HFFc6 (cell line): ENCODE results near the gene MALT1. TPM values are rescaled to one million over a fixed set of nuclear protein-coding genes. Genes with fewer than 3 reads are reported as not detected.

Source experiments
- DNase-seq: peaks from one replicate; pipeline ENCODE4 v3.0.0-alpha.2; 2018
- H3K27ac Mint-ChIP-seq: 2 replicates; pipeline ENCODE4 v1.8.0; 2020; ENCODE audit warnings: mild to moderate bottlenecking, mixed read lengths
- H3K27me3 Mint-ChIP-seq: 2 replicates; pipeline ENCODE4 v1.8.0; 2021; ENCODE audit warnings: mild to moderate bottlenecking, moderate library complexity, mixed read lengths; ENCODE audit not compliant: insufficient read depth
- H3K36me3 Mint-ChIP-seq: 2 replicates; pipeline ENCODE4 v1.8.0; 2021; ENCODE audit warnings: low read depth, mixed read lengths
- H3K4me1 Mint-ChIP-seq: 2 replicates; pipeline ENCODE4 v1.8.0; 2020; ENCODE audit warnings: low read depth, mixed read lengths
- H3K4me3 Mint-ChIP-seq: 2 replicates; pipeline ENCODE4 v1.8.0; 2020; ENCODE audit warnings: mild to moderate bottlenecking, moderate library complexity, mixed read lengths
- H3K9me3 Mint-ChIP-seq: 2 replicates; pipeline ENCODE4 v1.8.0; 2020; ENCODE audit warnings: mild to moderate bottlenecking, mixed read lengths
- CTCF ChIP-seq: fragments of 200-600 bp; sonication (generic); IDR thresholded peaks from 2 replicates; pipeline ENCODE4 v1.5.0; 2021; ENCODE audit warnings: antibody characterized with exemption, mild to moderate bottlenecking
- total RNA-seq, 6 experiments: library from RNA; stranded (reverse); fragmentation: NEBNext Ultra II Directional; extraction: Animal tissue kit (Norgen Biotek cat#: 25700); gene quantifications; 2 replicates in 1 of 6; 3 replicates in 5 of 6; pipeline ENCODE4 v1.2.3, GENCODE V29; 2021

The MALT1 gene
- total RNA-seq, 6 experiments from 2014 or later, result 19.9 to 25.6 (median 22.4) TPM

GRCh38 chr18:58792086-58792485 lies 120.8 kb downstream of the MALT1 start:
- Mint-ChIP-seq H3K4me3 (no peak overlapping the region), H3K4me1 (peaks cover 57% of the 10 kb centered on the region), H3K27me3 (no peaks in the 10 kb centered on the region; the same call in 1 of the 2 replicates), H3K9me3 (no peaks in the 10 kb centered on the region), H3K27ac (no peak overlapping the region), H3K36me3 (peaks cover 10% of the 10 kb centered on the region; the same call in 1 of the 2 replicates)
- DNase-seq, result no peak
- no peak for TF ChIP-seq CTCF

DNA sequence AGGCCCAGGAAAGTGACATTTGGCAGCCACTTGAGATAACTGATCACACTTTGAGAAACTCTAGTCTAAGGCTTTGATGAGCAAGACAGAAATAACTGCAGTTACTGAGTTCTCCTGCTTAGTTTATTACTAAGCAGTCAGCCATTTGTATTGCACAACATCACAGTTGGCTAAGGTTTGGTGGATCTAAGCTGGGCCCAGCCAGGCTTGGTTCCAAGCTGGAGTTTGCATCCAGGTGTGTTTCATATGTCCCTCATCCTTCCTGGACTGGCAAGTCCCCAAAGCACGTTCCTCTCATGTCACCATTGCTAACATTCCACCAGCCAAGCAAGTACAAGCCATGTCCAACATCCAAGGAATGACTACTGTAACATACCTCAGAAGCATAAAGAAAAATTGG lies 122.1 kb downstream of the MALT1 start:
- no peak for TF ChIP-seq CTCF
- Mint-ChIP-seq H3K4me1 (peaks cover 44% of the 10 kb centered on the region), H3K4me3 (no peak overlapping the region; the same call in 1 of the 2 replicates), H3K27ac (peak overlapping the region; percentile 56), H3K9me3 (no peaks in the 10 kb centered on the region), H3K36me3 (peaks cover 2% of the 10 kb centered on the region; the same call in 1 of the 2 replicates), H3K27me3 (no peaks in the 10 kb centered on the region; the same call in 1 of the 2 replicates)
- DNase-seq, result peak; percentile 89

GRCh38 chr18:58796220-58796619 lies 125.0 kb downstream of the MALT1 start:
- Mint-ChIP-seq H3K27me3 (peaks cover 5% of the 10 kb centered on the region), H3K4me1 (peaks cover 22% of the 10 kb centered on the region), H3K4me3 (no peak overlapping the region), H3K9me3 (no peaks in the 10 kb centered on the region), H3K27ac (no peak overlapping the region), H3K36me3 (no peaks in the 10 kb centered on the region)
- no peak for TF ChIP-seq CTCF
- no peak for DNase-seq

- no peak for TF ChIP-seq CTCF
- H3K4me3 Mint-ChIP-seq, result no peak overlapping the region
- H3K4me1 Mint-ChIP-seq, result peaks cover 6% of the 10 kb centered on the region; the same call in 1 of the 2 replicates
- H3K9me3 Mint-ChIP-seq, result no peaks in the 10 kb centered on the region
- no peaks in the 10 kb centered on the region for H3K36me3 Mint-ChIP-seq
- DNase-seq, result no peak
- no peak overlapping the region for H3K27ac Mint-ChIP-seq
- H3K27me3 Mint-ChIP-seq, result peaks cover 5% of the 10 kb centered on the region
These were observed 129.3 kb downstream of the MALT1 start for GRCh38 chr18:58800582-58800981.

DNA sequence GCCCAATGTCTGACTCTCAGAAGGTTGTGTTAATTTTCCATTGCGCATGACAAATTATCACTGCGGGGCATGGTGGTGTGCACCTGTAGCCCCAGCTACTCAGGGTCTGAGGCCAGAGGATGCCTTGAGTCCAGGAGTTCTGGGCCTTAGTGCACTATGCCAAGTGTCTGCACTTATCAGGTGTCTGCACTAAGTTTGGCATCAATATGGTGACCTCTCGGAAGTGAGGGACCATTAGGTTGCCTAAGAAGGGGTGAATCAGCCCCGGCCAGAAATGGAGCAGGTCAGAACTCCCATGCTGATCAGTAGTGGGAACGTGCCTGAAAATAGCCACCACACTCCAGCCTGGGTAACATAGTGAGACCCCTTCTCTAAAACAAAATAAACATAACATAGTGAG lies 131.7 kb downstream of the MALT1 start:
- Mint-ChIP-seq H3K4me3 (no peak overlapping the region), H3K27ac (no peak overlapping the region), H3K4me1 (no peaks in the 10 kb centered on the region), H3K27me3 (peaks cover 6% of the 10 kb centered on the region), H3K9me3 (no peaks in the 10 kb centered on the region), H3K36me3 (no peaks in the 10 kb centered on the region)
- DNase-seq, result no peak
- TF ChIP-seq CTCF, result no peak

DNA sequence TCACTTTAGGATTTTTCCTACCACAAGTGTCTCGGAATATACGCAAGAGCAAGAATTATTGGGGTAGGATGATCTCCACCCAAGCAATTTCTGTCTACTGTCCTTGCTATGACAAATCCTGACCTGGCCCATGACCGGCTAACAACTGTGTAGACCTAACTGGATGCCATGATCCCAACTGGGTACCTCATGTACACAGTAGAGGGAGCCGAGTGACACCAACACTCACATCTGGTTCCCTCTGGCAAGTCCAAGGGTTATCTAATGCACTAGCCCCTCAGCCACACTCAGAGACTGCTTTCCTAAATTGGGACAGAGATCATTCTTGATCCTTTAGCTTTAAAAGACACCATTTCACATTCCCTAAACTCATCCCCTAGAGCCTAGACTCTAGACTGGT lies 132.7 kb downstream of the MALT1 start:
- DNase-seq, result no peak
- TF ChIP-seq CTCF, result no peak
- Mint-ChIP-seq H3K4me1 (no peaks in the 10 kb centered on the region), H3K36me3 (no peaks in the 10 kb centered on the region), H3K27me3 (peaks cover 7% of the 10 kb centered on the region), H3K27ac (no peak overlapping the region), H3K4me3 (no peak overlapping the region), H3K9me3 (no peaks in the 10 kb centered on the region)
